Pons (tissue), 1 donor: ENCODE data around the gene CSTA.

ENCODE experiments used
- DNase-seq: peaks from one replicate; pipeline ENCODE4 v3.0.0-alpha.2; 2016; ENCODE audit warnings: low spot score

CSTA gene

DNA sequence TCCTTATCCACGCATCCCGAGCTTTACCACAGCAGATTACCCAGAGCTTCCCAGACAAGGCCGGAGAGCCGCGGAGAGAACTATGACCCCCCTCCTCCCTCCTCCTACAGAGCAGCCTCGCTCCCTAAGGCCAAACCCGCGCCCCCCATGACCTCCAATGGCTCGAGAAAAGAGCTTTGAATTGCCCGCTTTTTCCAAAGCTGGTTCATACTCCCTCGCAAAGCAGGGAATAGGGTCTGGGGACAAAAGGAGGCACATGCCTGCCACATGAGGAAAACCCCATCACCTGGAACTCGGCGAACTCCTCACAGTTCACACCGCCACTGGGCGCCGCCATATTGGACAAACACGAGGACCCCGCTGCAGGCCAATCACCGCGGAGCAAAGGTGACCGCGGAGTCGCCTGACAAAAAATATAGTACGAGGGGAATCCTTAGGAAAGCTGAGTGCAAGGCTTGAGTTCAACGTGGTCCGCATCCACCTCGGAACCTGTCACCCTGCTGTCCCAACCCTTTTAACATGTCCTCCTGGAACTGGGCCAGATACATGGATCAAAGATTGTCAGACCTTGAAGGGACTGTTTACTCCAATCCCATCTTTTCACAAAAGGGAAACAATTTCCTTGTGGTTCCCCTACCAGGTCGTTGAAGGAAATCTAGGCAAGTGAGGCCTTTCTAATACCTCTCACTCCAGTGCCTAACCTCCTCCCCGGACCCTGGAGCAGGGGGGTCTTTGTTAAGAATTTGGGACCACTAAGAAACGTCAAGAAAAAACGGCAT is 58.0 kb downstream of the CSTA start, which contains the start of gene MIX23:
Gene MIX23 (minus strand): TSS at position 344 of the 779 bp plus-strand sequence. CDS start 7 bp downstream, at position 337.
- peak; percentile 84 for DNase-seq

GRCh38 chr3:122383771-122384697 is 59.0 kb downstream of the CSTA start, which contains the start of gene FAM162A:
Gene FAM162A (plus strand): TSS chr3:122384182. CDS start chr3:122384266, 84 bp downstream.
- DNase-seq: peak; percentile 92

- DNase-seq: no peak
Observed at GRCh38 chr3:122387709-122388108, 62.7 kb downstream of the CSTA start.

DNA sequence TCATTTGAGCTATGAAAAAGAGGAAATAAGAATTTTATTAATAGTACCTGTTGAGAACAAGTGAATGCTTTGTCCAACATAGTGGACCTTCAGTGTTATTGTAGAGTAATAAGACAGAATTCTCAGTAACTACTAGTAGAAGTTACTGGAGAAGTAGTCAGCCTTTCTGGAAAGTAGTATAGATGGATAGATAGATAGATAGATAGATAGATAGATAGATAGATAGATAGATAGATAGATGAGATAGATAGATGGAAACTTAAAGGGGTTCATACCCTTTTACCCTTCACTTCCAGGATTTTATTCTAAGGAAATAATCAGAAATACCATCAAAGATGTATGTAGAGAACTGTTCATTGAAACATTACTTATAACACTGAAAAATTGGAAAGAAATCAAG is 64.1 kb downstream of the CSTA start:
- no peak for DNase-seq

DNA sequence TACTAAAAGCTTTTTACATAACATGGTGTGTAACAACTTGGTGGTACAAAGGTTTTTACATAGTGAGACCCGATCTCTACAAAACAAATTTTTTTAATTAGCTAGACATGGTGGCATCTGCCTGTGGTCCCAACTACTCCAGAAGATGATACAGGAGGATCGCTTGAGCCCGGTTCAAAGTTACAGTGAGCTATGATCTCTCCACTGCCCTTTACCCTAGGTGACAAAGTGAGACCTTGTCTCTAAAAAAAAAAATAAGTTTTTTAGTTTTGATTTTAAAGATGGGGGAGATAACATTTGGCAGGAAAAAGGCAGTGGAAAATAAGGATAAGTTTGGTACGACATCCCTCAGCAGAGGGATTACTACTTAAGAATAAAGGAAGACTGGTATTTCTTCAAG is 64.8 kb downstream of the CSTA start:
- no peak for DNase-seq

DNA sequence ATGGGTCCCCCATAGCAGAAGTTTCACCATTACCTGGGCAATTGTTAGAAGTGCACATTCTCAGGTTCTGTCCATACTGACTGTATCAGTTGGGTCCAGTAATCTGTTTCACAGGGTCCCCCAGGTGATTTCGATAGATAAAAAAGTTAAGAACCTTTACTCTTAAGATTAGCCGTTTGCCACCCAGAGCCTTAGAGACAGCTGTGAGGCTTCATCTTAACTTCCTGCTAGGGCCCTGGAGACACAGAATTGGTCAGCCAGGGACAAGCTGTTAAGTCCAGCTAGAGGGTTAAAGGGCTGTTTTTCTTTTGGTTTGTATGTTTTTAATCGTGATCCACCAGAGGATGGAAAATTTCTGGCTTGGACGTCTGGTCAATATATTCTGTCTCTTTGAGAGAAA is 65.6 kb downstream of the CSTA start:
- no peak for DNase-seq
